Keratinocyte (primary cell): Measurements from ENCODE around the gene PBX4. TPM values are rescaled to one million over a fixed set of nuclear protein-coding genes. Genes with fewer than 3 reads are reported as not detected.

Experiments used
- DNase-seq: peaks from one replicate; pipeline ENCODE4 v3.0.0-alpha.2; 2011; ENCODE audit warnings: low read depth, missing footprints, low spot score
- FAIRE-seq: peaks from 2 replicates; lab custom pipeline; 2011; peaks lifted over from hg19 to GRCh38; lab: Jason Lieb, UNC
- H2AFZ ChIP-seq: 2 replicates; pipeline ENCODE4 v1.6.0; 2012; ENCODE audit warnings: low read length, control low read depth, inconsistent platforms; ENCODE audit not compliant: control insufficient read depth
- H3K27ac ChIP-seq: 2 replicates; pipeline ENCODE4 v1.5.1; 2011; ENCODE audit warnings: low read length; ENCODE audit not compliant: control insufficient read depth, insufficient read depth
- H3K27me3 ChIP-seq: 3 replicates; pipeline ENCODE4 v1.6.0; 2011; ENCODE audit warnings: low read length; ENCODE audit not compliant: control insufficient read depth, insufficient read depth; ENCODE audit errors: extremely low read depth
- H3K36me3 ChIP-seq, 2 experiments: 2 replicates in 1 of 2; 3 replicates in 1 of 2; pipeline ENCODE4 v1.5.1; 2011; ENCODE audit warnings: low read length in 2 of 2, mild to moderate bottlenecking in 1 of 2; ENCODE audit not compliant: control insufficient read depth in 2 of 2, insufficient read depth in 2 of 2; ENCODE audit errors: extremely low read depth in 1 of 2
- H3K4me1 ChIP-seq: 3 replicates; pipeline ENCODE4 v1.5.1; 2011; ENCODE audit warnings: low read length; ENCODE audit not compliant: control insufficient read depth, insufficient read depth; ENCODE audit errors: extremely low read depth
- H3K4me2 ChIP-seq: 3 replicates; pipeline ENCODE4 v1.6.0; 2011; ENCODE audit warnings: low read depth, low read length; ENCODE audit not compliant: control insufficient read depth, insufficient read depth; ENCODE audit errors: extremely low read depth
- H3K4me3 ChIP-seq, 3 experiments: fragments of 200-600 bp in 1 of 3; sonication (generic) in 1 of 3; 2 replicates in 2 of 3; 3 replicates in 1 of 3; pipeline ENCODE4 v1.5.1; 2011 to 2016; ENCODE audit warnings: low read length in 3 of 3, mild to moderate bottlenecking in 3 of 3, control low read depth in 2 of 3, inconsistent platforms in 1 of 3, low read depth in 1 of 3, mixed read lengths in 1 of 3, mixed run types in 1 of 3, moderate library complexity in 1 of 3; ENCODE audit not compliant: control insufficient read depth in 2 of 3, insufficient read depth in 2 of 3; ENCODE audit errors: extremely low read depth in 1 of 3
- H3K79me2 ChIP-seq: 2 replicates; pipeline ENCODE4 v1.6.0; 2012; ENCODE audit warnings: low read length; ENCODE audit not compliant: control insufficient read depth, insufficient read depth
- H3K9ac ChIP-seq: 3 replicates; pipeline ENCODE4 v1.6.0; 2011; ENCODE audit warnings: low read length; ENCODE audit not compliant: control insufficient read depth, insufficient read depth; ENCODE audit errors: extremely low read depth
- H3K9me1 ChIP-seq: 3 replicates; pipeline ENCODE4 v1.6.0; 2011; ENCODE audit warnings: low read length; ENCODE audit not compliant: control insufficient read depth, insufficient read depth; ENCODE audit errors: extremely low read depth
- H3K9me3 ChIP-seq: 2 replicates; pipeline ENCODE4 v1.5.1; 2012; ENCODE audit warnings: low read depth, low read length; ENCODE audit not compliant: control insufficient read depth
- H4K20me1 ChIP-seq: 3 replicates; pipeline ENCODE4 v1.6.0; 2011; ENCODE audit warnings: low read length; ENCODE audit not compliant: control insufficient read depth, insufficient read depth; ENCODE audit errors: extremely low read depth
- EZH2 ChIP-seq: IDR thresholded peaks from one replicate; pipeline ENCODE4 v1.6.1; 2012; ENCODE audit warnings: inconsistent platforms, mild to moderate bottlenecking, low read length, moderate library complexity
- dilution Hi-C: fragments of 300-500 bp; cut with MboI; formaldehyde crosslinking; loops from one replicate; pipeline ENCODE4 v1.7.0; 2020; ENCODE audit warnings: low sequenced_read_pairs; ENCODE audit not compliant: extremely low pct_ligation_motif_present
- polyA plus RNA-seq, 5 experiments: library from polyadenylated mRNA; depleted of rRNA in 3 of 5; stranded (reverse) in 3 of 5; stranded (forward) in 1 of 5; unstranded in 1 of 5; fragments of >200 nt; gene quantifications; 1 replicate in 1 of 5; 2 replicates in 3 of 5; 3 replicates in 1 of 5; pipeline versions ENCODE4 v1.2.1 to v1.2.3, GENCODE V29; 2011 to 2012; ENCODE audit warnings: missing spikeins in 2 of 5, low read depth in 1 of 5, low replicate concordance in 1 of 5
- TF ChIP-seq, protein P1 (sequence below), 3 experiments: IDR thresholded peaks in 1 of 3; conservative IDR thresholded peaks in 1 of 3; optimal IDR thresholded peaks in 1 of 3; 2 replicates in 2 of 3; 3 replicates in 1 of 3; pipeline versions ENCODE3 to v1.5.1; 2011; ENCODE audit warnings: low read length in 3 of 3, mild to moderate bottlenecking in 3 of 3, moderate library complexity in 2 of 3, control low read depth in 1 of 3, inconsistent platforms in 1 of 3; ENCODE audit not compliant: insufficient read depth in 2 of 3; ENCODE audit errors: extremely low read depth in 1 of 3

The PBX4 gene
- polyA plus RNA-seq, 1 donor (not counting 4 experiments of a cell fraction or from before 2014, with no cell fraction given): 1.7 TPM

DNA sequence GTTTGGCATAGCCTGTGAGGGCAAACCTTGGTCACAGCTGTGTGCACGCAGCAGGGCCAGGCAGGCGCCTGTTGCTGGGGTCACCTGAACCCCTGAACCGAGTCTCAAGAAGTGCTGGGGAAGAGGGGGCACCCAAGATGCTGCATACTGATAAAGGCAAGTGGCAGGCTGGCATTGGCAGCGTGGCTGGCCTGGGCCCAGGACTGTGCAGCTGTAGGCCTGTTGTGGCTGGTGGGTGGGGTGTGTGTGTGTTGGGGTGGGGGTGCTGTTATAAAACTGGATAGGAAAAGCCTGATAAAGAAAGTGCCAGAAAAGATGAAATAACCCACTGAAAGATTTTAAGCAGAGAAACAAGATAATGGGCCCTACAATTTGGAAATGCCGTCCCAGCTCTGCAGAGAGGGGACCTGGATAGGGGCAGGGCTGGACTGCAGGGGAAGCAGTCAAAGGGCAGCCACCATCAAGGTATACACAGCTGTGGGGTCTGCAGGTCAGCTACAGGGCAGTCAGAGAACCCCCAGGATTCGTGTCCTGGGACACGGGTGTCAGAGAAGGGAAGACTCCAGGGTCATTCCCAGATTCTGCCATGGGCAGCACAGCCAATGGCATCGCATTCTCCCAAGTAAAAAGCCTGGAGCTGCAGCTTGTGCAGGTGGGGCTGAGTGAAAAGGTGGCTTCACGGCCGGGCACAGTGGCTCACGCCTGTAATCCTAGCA lies 47.3 kb downstream of the PBX4 start:
- no peak overlapping the region for H3K4me3 ChIP-seq
- H3K27me3 ChIP-seq: no peaks in the 10 kb centered on the region
- H3K9me3 ChIP-seq: no peaks in the 10 kb centered on the region
- H3K36me3 ChIP-seq: no peaks in the 10 kb centered on the region
- no peaks in the 10 kb centered on the region for H3K9me1 ChIP-seq
- TF ChIP-seq, protein P1, sequence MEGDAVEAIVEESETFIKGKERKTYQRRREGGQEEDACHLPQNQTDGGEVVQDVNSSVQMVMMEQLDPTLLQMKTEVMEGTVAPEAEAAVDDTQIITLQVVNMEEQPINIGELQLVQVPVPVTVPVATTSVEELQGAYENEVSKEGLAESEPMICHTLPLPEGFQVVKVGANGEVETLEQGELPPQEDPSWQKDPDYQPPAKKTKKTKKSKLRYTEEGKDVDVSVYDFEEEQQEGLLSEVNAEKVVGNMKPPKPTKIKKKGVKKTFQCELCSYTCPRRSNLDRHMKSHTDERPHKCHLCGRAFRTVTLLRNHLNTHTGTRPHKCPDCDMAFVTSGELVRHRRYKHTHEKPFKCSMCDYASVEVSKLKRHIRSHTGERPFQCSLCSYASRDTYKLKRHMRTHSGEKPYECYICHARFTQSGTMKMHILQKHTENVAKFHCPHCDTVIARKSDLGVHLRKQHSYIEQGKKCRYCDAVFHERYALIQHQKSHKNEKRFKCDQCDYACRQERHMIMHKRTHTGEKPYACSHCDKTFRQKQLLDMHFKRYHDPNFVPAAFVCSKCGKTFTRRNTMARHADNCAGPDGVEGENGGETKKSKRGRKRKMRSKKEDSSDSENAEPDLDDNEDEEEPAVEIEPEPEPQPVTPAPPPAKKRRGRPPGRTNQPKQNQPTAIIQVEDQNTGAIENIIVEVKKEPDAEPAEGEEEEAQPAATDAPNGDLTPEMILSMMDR (optimal IDR thresholded peaks at IDR 0.05 in 1 of 3, IDR thresholded peaks at IDR 0.05 in 1 of 3, conservative IDR thresholded peaks at IDR 0.05 in 1 of 3; ENCODE audit: extremely low read depth in 1 of 3, insufficient read depth in 2 of 3, low read length in 3 of 3): no peak
- TF ChIP-seq EZH2: no peak
- no peak for DNase-seq
- no peak for FAIRE-seq
- no peaks in the 10 kb centered on the region for H3K79me2 ChIP-seq
- no peak overlapping the region for H3K27ac ChIP-seq
- H3K4me2 ChIP-seq: no peak overlapping the region
- H3K4me1 ChIP-seq: no peaks in the 10 kb centered on the region
- no peaks in the 10 kb centered on the region for H4K20me1 ChIP-seq
- H3K9ac ChIP-seq: no peak overlapping the region
- dilution Hi-C loops: no loop called here
- H2AFZ ChIP-seq: no peak overlapping the region

DNA sequence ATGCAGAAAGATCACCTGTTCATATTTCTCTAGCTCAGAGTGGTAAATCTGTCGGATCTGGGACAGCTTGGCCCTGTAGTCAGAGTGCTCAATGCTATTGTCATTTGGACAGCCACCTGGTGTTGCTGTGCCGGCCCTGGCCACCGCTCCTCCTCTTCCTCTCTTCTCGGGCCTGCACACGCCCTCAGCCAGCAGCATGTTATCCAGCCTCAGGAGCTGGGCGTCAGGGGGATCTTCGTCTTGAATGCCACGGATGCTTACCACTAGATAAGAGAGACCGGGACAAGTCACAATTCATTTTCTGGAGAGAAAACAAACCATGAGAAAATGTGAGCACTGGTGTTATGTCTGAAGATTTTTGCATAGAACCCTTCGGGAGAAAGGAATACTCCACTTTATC lies 47.9 kb downstream of the PBX4 start:
- Histone ChIP-seq H3K27me3 (no peaks in the 10 kb centered on the region), H3K9me3 (no peaks in the 10 kb centered on the region), H3K4me1 (no peaks in the 10 kb centered on the region), H3K9ac (no peak overlapping the region), H3K27ac (no peak overlapping the region), H3K9me1 (no peaks in the 10 kb centered on the region), H2AFZ (no peak overlapping the region), H3K79me2 (no peaks in the 10 kb centered on the region), H3K36me3 (no peaks in the 10 kb centered on the region), H4K20me1 (no peaks in the 10 kb centered on the region), H3K4me2 (no peak overlapping the region), H3K4me3 (no peak overlapping the region)
- dilution Hi-C loops: no loop called here
- no peak for DNase-seq
- FAIRE-seq: no peak
- TF ChIP-seq, protein P1 (optimal IDR thresholded peaks at IDR 0.05 in 1 of 3, IDR thresholded peaks at IDR 0.05 in 1 of 3, conservative IDR thresholded peaks at IDR 0.05 in 1 of 3; ENCODE audit: extremely low read depth in 1 of 3, insufficient read depth in 2 of 3, low read length in 3 of 3): no peak
- TF ChIP-seq EZH2: no peak
